ENCODE results near the gene TSPAN17.

DNA sequence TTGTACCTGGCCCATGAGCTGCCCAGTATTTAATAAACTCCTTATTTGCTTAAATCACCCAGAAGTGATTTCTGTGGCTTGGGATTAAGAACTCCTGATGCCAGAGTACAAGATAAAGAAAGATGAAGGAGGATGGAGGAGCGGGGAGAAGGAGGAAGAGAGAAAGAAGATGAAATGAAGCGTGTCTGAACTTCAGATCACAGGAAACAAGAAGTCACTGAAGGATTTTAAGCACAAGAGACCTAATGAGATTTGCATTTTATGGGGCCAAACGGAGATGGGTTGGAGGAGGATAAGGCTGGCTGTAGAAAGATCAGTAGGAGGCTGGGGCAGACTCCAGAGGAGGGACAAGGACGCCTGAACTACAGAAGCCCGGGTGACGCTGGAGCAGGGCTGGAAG, 13.7 kb upstream of the TSPAN17 start:
- TF ChIP-seq, protein P1, sequence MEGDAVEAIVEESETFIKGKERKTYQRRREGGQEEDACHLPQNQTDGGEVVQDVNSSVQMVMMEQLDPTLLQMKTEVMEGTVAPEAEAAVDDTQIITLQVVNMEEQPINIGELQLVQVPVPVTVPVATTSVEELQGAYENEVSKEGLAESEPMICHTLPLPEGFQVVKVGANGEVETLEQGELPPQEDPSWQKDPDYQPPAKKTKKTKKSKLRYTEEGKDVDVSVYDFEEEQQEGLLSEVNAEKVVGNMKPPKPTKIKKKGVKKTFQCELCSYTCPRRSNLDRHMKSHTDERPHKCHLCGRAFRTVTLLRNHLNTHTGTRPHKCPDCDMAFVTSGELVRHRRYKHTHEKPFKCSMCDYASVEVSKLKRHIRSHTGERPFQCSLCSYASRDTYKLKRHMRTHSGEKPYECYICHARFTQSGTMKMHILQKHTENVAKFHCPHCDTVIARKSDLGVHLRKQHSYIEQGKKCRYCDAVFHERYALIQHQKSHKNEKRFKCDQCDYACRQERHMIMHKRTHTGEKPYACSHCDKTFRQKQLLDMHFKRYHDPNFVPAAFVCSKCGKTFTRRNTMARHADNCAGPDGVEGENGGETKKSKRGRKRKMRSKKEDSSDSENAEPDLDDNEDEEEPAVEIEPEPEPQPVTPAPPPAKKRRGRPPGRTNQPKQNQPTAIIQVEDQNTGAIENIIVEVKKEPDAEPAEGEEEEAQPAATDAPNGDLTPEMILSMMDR (IDR thresholded peaks at IDR 0.05; ENCODE audit: low read length), result no peak
- TF ChIP-seq EZH2 (IDR thresholded peaks at IDR 0.05; ENCODE audit: borderline replicate concordance, low read length), result no peak

Data from OCI-LY1 (cell line).